ENCODE measurements around the gene SLAIN2.
"Not testable (repeated sequence)": the region's sequence is repeated elsewhere in the genome, so short reads cannot be mapped to it uniquely, and the experiment has no call there.

Gene SLAIN2

GRCh38 chr4:48340965-48341775 is at the start of gene SLAIN2:
TSS of gene SLAIN2 (plus strand) at chr4:48341529. CDS start at chr4:48341740, 211 bp downstream.
- H3K4me3 ChIP-seq: peak within 1 kb of the TSS; percentile 66 to 98 (median 90)
- H3K27ac ChIP-seq: peak within 1 kb of the TSS; percentile 89 to 100 (median 98)

GRCh38 chr4:48292218-48292790 is 49.0 kb upstream of the SLAIN2 start:
- H3K27ac ChIP-seq, H3K4me3 ChIP-seq: not testable (repeated sequence)

- Histone ChIP-seq H3K4me3 (no peak overlapping the region), H3K27ac (no peak overlapping the region)
These were observed 46.2 kb upstream of the SLAIN2 start for GRCh38 chr4:48295116-48295515.

GRCh38 chr4:48296365-48296764 is 45.0 kb upstream of the SLAIN2 start:
- Histone ChIP-seq H3K4me3 (no peak overlapping the region), H3K27ac (no peak overlapping the region)

- H3K27ac ChIP-seq: no peak overlapping the region
- no peak overlapping the region for H3K4me3 ChIP-seq
These were observed 44.0 kb upstream of the SLAIN2 start for GRCh38 chr4:48297256-48297846.

GRCh38 chr4:48299560-48299959 is 41.8 kb upstream of the SLAIN2 start:
- H3K4me3 ChIP-seq: no peak overlapping the region
- no peak overlapping the region for H3K27ac ChIP-seq

GRCh38 chr4:48300004-48300403 is 41.3 kb upstream of the SLAIN2 start:
- Histone ChIP-seq H3K4me3 (no peak overlapping the region), H3K27ac (no peak overlapping the region)

GRCh38 chr4:48305508-48305907 is 35.8 kb upstream of the SLAIN2 start:
- no peak overlapping the region for H3K27ac ChIP-seq

GRCh38 chr4:48307528-48307927 is 33.8 kb upstream of the SLAIN2 start:
- no peak overlapping the region for H3K27ac ChIP-seq
- no peak overlapping the region for H3K4me3 ChIP-seq

More at GRCh38 chr4:48305508-48305907, 35.8 kb upstream of the SLAIN2 start:
- H3K4me3 ChIP-seq: peak overlapping the region in 1 of 7 experiments; percentile 7

- no peak overlapping the region for H3K27ac ChIP-seq
- H3K4me3 ChIP-seq: no peak overlapping the region
These were observed 32.4 kb upstream of the SLAIN2 start for GRCh38 chr4:48308901-48309300.

GRCh38 chr4:48311896-48312295 is 29.4 kb upstream of the SLAIN2 start:
- H3K4me3 ChIP-seq: no peak overlapping the region
- H3K27ac ChIP-seq: no peak overlapping the region

- H3K27ac ChIP-seq, H3K4me3 ChIP-seq: not testable (repeated sequence)
These were observed 26.6 kb upstream of the SLAIN2 start for GRCh38 chr4:48314746-48315145.

- no peak overlapping the region for H3K4me3 ChIP-seq
- no peak overlapping the region for H3K27ac ChIP-seq
These were observed 25.4 kb upstream of the SLAIN2 start for GRCh38 chr4:48315728-48316630.

- H3K4me3 ChIP-seq: no peak overlapping the region
- no peak overlapping the region for H3K27ac ChIP-seq
These were observed 20.0 kb upstream of the SLAIN2 start for GRCh38 chr4:48321312-48321711.

GRCh38 chr4:48322063-48322462 is 19.3 kb upstream of the SLAIN2 start:
- Histone ChIP-seq H3K4me3 (no peak overlapping the region), H3K27ac (no peak overlapping the region)

- Histone ChIP-seq H3K27ac (no peak overlapping the region), H3K4me3 (no peak overlapping the region)
These were observed 17.0 kb upstream of the SLAIN2 start for GRCh38 chr4:48324281-48324680.

GRCh38 chr4:48329193-48329592 is 12.1 kb upstream of the SLAIN2 start:
- Histone ChIP-seq H3K27ac (peak overlapping the region in 1 of 21 experiments; percentile 41), H3K4me3 (no peak overlapping the region)

GRCh38 chr4:48329976-48330375 is 11.4 kb upstream of the SLAIN2 start:
- no peak overlapping the region for H3K4me3 ChIP-seq
- peak overlapping the region in 9 of 21 experiments; percentile 2 to 82 (median 41) for H3K27ac ChIP-seq

GRCh38 chr4:48331577-48332330 is 9.6 kb upstream of the SLAIN2 start:
- H3K27ac ChIP-seq: peak overlapping the region in 13 of 21 experiments; percentile 11 to 82 (median 57)
- no peak overlapping the region for H3K4me3 ChIP-seq
